ENCODE data around the gene ZFAND2B. TPM values are rescaled to one million over a fixed set of nuclear protein-coding genes. Genes with fewer than 3 reads are reported as not detected.

Gene ZFAND2B
- polyA plus RNA-seq, 1 donor (not counting 4 experiments of a cell fraction or from before 2014, with no cell fraction given): 23.2 TPM

GRCh38 chr2:219250049-219250781 lies 43.6 kb downstream of the ZFAND2B start:
- dilution Hi-C loops (cut with MboI; ENCODE audit: extremely low pct_ligation_motif_present, low sequenced_read_pairs): no loop called here
- Histone ChIP-seq H3K27me3 (ENCODE audit: control insufficient read depth, extremely low read depth, insufficient read depth, low read length) (peaks cover 4% of the 10 kb centered on the region), H4K20me1 (ENCODE audit: control insufficient read depth, extremely low read depth, insufficient read depth, low read length) (peaks cover 5% of the 10 kb centered on the region), H3K79me2 (ENCODE audit: control insufficient read depth, insufficient read depth, low read length) (peaks cover 60% of the 10 kb centered on the region), H3K4me3 (ENCODE audit: control insufficient read depth in 2 of 3, extremely low read depth in 1 of 3, insufficient read depth in 2 of 3, low read depth in 1 of 3, low read length in 3 of 3) (peak overlapping the region; percentile 21 to 43 (median 40)), H3K9me3 (ENCODE audit: control insufficient read depth, low read depth, low read length) (no peaks in the 10 kb centered on the region), H2AFZ (ENCODE audit: control insufficient read depth, low read length) (no peak overlapping the region), H3K4me2 (ENCODE audit: control insufficient read depth, extremely low read depth, insufficient read depth, low read depth, low read length) (peak overlapping the region; percentile 73), H3K27ac (ENCODE audit: control insufficient read depth, insufficient read depth, low read length) (peak overlapping the region; percentile 88), H3K9me1 (ENCODE audit: control insufficient read depth, extremely low read depth, insufficient read depth, low read length) (no peaks in the 10 kb centered on the region), H3K36me3 (ENCODE audit: control insufficient read depth in 2 of 2, extremely low read depth in 1 of 2, insufficient read depth in 2 of 2, low read length in 2 of 2) (peaks cover 31 to 39% of the 10 kb centered on the region in 2 experiments), H3K4me1 (ENCODE audit: control insufficient read depth, extremely low read depth, insufficient read depth, low read length) (peaks cover 62% of the 10 kb centered on the region), H3K9ac (ENCODE audit: control insufficient read depth, extremely low read depth, insufficient read depth, low read length) (peak overlapping the region; percentile 69)
- FAIRE-seq (no peak), DNase-seq (ENCODE audit: low read depth, low spot score) (no peak)
- TF ChIP-seq EZH2 (IDR thresholded peaks at IDR 0.05; ENCODE audit: low read length): no peak
- TF ChIP-seq, protein P1, sequence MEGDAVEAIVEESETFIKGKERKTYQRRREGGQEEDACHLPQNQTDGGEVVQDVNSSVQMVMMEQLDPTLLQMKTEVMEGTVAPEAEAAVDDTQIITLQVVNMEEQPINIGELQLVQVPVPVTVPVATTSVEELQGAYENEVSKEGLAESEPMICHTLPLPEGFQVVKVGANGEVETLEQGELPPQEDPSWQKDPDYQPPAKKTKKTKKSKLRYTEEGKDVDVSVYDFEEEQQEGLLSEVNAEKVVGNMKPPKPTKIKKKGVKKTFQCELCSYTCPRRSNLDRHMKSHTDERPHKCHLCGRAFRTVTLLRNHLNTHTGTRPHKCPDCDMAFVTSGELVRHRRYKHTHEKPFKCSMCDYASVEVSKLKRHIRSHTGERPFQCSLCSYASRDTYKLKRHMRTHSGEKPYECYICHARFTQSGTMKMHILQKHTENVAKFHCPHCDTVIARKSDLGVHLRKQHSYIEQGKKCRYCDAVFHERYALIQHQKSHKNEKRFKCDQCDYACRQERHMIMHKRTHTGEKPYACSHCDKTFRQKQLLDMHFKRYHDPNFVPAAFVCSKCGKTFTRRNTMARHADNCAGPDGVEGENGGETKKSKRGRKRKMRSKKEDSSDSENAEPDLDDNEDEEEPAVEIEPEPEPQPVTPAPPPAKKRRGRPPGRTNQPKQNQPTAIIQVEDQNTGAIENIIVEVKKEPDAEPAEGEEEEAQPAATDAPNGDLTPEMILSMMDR (optimal IDR thresholded peaks at IDR 0.05 in 1 of 3, IDR thresholded peaks at IDR 0.05 in 1 of 3, conservative IDR thresholded peaks at IDR 0.05 in 1 of 3; ENCODE audit: extremely low read depth in 1 of 3, insufficient read depth in 2 of 3, low read length in 3 of 3): no peak

- no peak for DNase-seq (ENCODE audit: low read depth, low spot score)
- Histone ChIP-seq H3K4me2 (ENCODE audit: control insufficient read depth, extremely low read depth, insufficient read depth, low read depth, low read length) (peak overlapping the region; percentile 95), H3K9me3 (ENCODE audit: control insufficient read depth, low read depth, low read length) (no peaks in the 10 kb centered on the region), H3K79me2 (ENCODE audit: control insufficient read depth, insufficient read depth, low read length) (peaks cover 47% of the 10 kb centered on the region), H3K4me3 (ENCODE audit: control insufficient read depth in 2 of 3, extremely low read depth in 1 of 3, insufficient read depth in 2 of 3, low read depth in 1 of 3, low read length in 3 of 3) (peak overlapping the region; percentile 74 to 92 (median 90)), H3K36me3 (ENCODE audit: control insufficient read depth in 2 of 2, extremely low read depth in 1 of 2, insufficient read depth in 2 of 2, low read length in 2 of 2) (peaks cover 30 to 38% of the 10 kb centered on the region in 2 experiments), H3K9me1 (ENCODE audit: control insufficient read depth, extremely low read depth, insufficient read depth, low read length) (no peaks in the 10 kb centered on the region), H2AFZ (ENCODE audit: control insufficient read depth, low read length) (no peak overlapping the region), H3K4me1 (ENCODE audit: control insufficient read depth, extremely low read depth, insufficient read depth, low read length) (peaks cover 54% of the 10 kb centered on the region), H3K9ac (ENCODE audit: control insufficient read depth, extremely low read depth, insufficient read depth, low read length) (peak overlapping the region; percentile 93), H3K27me3 (ENCODE audit: control insufficient read depth, extremely low read depth, insufficient read depth, low read length) (peaks cover 4% of the 10 kb centered on the region), H4K20me1 (ENCODE audit: control insufficient read depth, extremely low read depth, insufficient read depth, low read length) (peaks cover 5% of the 10 kb centered on the region), H3K27ac (ENCODE audit: control insufficient read depth, insufficient read depth, low read length) (peak overlapping the region; percentile 85)
- FAIRE-seq: no peak
- dilution Hi-C loops (cut with MboI; ENCODE audit: extremely low pct_ligation_motif_present, low sequenced_read_pairs): no loop called here
- TF ChIP-seq EZH2 (IDR thresholded peaks at IDR 0.05; ENCODE audit: low read length): no peak
- TF ChIP-seq, protein P1 (optimal IDR thresholded peaks at IDR 0.05 in 1 of 3, IDR thresholded peaks at IDR 0.05 in 1 of 3, conservative IDR thresholded peaks at IDR 0.05 in 1 of 3; ENCODE audit: extremely low read depth in 1 of 3, insufficient read depth in 2 of 3, low read length in 3 of 3): no peak
Measured at GRCh38 chr2:219251656-219252055, 45.1 kb downstream of the ZFAND2B start.
